Fibroblast of peridontal ligament (primary cell): ENCODE results near the gene PRDX1.
A peak's percentile ranks its signal among the peaks of the same experiment; 100 is the strongest.

Source experiments
- DNase-seq: peaks from one replicate; pipeline ENCODE4 v3.0.0-alpha.2; 2010; ENCODE audit errors: extremely low read depth

PRDX1 gene

GRCh38 chr1:45521413-45522323, at the start of gene PRDX1:
PRDX1 (minus strand) TSS chr1:45521884; CDS start chr1:45519043, 2,841 bp downstream.
- peak; percentile 96 for DNase-seq

GRCh38 chr1:45570631-45571030, 48.9 kb upstream of the PRDX1 start:
- DNase-seq: no peak

- DNase-seq: peak; percentile 88
These were observed 48.4 kb upstream of the PRDX1 start for GRCh38 chr1:45569962-45570581.

GRCh38 chr1:45569571-45569961, 47.9 kb upstream of the PRDX1 start:
- DNase-seq: no peak

- DNase-seq: no peak
These were observed 46.7 kb upstream of the PRDX1 start for GRCh38 chr1:45568421-45568820.

GRCh38 chr1:45567911-45568310, 46.2 kb upstream of the PRDX1 start:
- DNase-seq: no peak

- DNase-seq: no peak
These were observed 45.0 kb upstream of the PRDX1 start for GRCh38 chr1:45566722-45567121.

- peak; percentile 35 for DNase-seq
These were observed 42.2 kb upstream of the PRDX1 start for GRCh38 chr1:45563843-45564242.

- no peak for DNase-seq
These were observed 35.8 kb upstream of the PRDX1 start for GRCh38 chr1:45557422-45557944.

GRCh38 chr1:45554198-45554597, 32.5 kb upstream of the PRDX1 start:
- DNase-seq: no peak

GRCh38 chr1:45552331-45552730, 30.6 kb upstream of the PRDX1 start:
- DNase-seq: no peak

GRCh38 chr1:45551684-45552083, 30.0 kb upstream of the PRDX1 start:
- no peak for DNase-seq

GRCh38 chr1:45550401-45551351, 29.0 kb upstream of the PRDX1 start, which contains the start of gene AKR1A1:
AKR1A1 (plus strand) TSS chr1:45550826; CDS start chr1:45561795, 10,969 bp downstream.
- DNase-seq: peak; percentile 74

- no peak for DNase-seq
These were observed 24.0 kb upstream of the PRDX1 start for GRCh38 chr1:45545553-45546310.

- no peak for DNase-seq
These were observed 23.4 kb upstream of the PRDX1 start for GRCh38 chr1:45545019-45545493.

GRCh38 chr1:45544530-45544929, 22.8 kb upstream of the PRDX1 start:
- no peak for DNase-seq

GRCh38 chr1:45543581-45544417, 22.1 kb upstream of the PRDX1 start:
- DNase-seq: no peak

- no peak for DNase-seq
These were observed 20.9 kb upstream of the PRDX1 start for GRCh38 chr1:45542591-45542990.

- no peak for DNase-seq
These were observed 19.5 kb upstream of the PRDX1 start for GRCh38 chr1:45541193-45541592.

- DNase-seq: no peak
These were observed 15.2 kb upstream of the PRDX1 start for GRCh38 chr1:45536886-45537285.
